ENCODE data around the gene KCNE2. TPM values are rescaled to one million over a fixed set of nuclear protein-coding genes. Genes with fewer than 3 reads are reported as not detected.

KCNE2 gene, protein sequence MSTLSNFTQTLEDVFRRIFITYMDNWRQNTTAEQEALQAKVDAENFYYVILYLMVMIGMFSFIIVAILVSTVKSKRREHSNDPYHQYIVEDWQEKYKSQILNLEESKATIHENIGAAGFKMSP
- not detected for total RNA-seq

DNA sequence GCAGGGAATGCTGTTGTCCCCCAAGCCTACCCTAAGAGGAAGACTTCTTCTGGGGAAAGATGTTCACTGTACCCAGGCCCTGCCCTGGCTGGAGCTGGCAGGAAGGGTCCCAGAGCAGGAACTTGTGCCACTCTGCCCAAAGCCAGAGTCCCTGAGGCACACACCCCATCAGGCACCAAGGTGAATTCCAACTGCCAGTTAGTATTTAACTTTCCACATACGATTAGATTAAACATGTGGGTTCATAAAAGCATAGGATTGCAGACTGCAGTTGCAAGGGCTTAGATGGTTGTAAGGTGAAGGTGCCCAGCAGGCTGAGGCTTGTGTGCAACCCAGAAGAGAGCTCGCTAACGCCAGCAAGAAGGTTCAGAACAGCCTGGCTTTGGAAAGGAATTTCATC lies at the start of gene KCNE2:
TSS of gene KCNE2 (plus strand) at position 274 of the 400 bp plus-strand sequence. CDS start 6,473 bp downstream, outside the sequence.
- TF ChIP-seq, protein P1, sequence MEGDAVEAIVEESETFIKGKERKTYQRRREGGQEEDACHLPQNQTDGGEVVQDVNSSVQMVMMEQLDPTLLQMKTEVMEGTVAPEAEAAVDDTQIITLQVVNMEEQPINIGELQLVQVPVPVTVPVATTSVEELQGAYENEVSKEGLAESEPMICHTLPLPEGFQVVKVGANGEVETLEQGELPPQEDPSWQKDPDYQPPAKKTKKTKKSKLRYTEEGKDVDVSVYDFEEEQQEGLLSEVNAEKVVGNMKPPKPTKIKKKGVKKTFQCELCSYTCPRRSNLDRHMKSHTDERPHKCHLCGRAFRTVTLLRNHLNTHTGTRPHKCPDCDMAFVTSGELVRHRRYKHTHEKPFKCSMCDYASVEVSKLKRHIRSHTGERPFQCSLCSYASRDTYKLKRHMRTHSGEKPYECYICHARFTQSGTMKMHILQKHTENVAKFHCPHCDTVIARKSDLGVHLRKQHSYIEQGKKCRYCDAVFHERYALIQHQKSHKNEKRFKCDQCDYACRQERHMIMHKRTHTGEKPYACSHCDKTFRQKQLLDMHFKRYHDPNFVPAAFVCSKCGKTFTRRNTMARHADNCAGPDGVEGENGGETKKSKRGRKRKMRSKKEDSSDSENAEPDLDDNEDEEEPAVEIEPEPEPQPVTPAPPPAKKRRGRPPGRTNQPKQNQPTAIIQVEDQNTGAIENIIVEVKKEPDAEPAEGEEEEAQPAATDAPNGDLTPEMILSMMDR (IDR thresholded peaks at IDR 0.05; ENCODE audit: low read depth), result no peak

DNA sequence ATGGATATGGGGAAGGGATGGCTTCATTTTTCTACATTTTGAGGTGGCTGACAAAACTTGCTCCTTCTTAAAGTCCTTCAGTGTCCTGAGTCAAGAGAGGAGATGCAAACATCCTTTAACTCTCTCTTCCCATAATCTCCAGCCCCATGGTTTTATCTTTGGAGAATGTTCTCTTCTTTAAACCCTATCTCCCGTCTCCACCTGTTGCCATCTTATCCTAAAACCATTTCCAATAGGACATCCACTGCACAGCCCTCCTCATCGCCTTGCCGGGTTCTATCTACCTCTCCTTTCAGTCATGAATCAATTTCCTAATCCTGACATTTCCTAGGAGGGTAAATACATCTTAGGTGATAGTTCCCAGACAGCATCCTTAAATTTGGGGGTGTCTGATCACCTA lies 44.2 kb upstream of the KCNE2 start:
- TF ChIP-seq, protein P1 (IDR thresholded peaks at IDR 0.05; ENCODE audit: low read depth), result no peak

DNA sequence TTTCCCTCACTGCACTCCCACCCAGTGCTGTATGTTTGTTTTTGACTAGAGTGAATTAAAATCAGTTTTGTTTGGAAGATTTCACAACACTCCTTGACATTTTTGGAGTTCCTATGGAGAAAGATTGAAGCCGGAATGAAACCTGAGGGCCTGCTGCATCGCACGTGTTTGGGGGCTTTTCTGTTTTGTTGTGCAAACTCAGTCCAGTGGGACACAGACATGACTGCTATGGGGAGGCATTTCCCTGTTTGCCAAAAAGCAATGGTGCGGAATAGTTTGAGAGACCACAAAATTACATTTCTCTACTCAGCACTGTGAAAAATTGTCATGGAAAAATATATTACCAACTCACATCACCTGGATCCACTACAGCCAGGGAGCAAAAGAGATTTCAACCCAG lies 43.8 kb upstream of the KCNE2 start:
- TF ChIP-seq, protein P1 (IDR thresholded peaks at IDR 0.05; ENCODE audit: low read depth), result no peak

DNA sequence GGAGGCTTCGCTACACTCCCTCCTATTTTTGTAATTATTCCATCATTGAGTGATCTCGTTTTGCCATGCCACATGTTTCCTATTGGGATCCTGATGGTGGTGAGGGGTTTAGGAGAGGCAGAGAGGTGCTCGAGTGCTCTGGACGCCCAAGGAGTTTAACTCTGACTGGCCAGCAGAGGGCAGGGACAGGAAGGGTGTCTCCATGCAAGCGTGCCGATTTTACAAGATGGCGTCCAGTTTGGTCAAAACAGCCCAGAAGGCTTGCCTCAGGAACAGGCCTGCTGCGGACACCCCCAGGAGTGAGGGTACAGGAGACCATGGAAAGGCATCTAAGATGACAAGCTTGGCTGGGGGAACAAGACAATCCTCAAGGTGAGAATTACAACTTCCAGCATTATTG lies 33.8 kb upstream of the KCNE2 start:
- TF ChIP-seq, protein P1 (IDR thresholded peaks at IDR 0.05; ENCODE audit: low read depth), result no peak

DNA sequence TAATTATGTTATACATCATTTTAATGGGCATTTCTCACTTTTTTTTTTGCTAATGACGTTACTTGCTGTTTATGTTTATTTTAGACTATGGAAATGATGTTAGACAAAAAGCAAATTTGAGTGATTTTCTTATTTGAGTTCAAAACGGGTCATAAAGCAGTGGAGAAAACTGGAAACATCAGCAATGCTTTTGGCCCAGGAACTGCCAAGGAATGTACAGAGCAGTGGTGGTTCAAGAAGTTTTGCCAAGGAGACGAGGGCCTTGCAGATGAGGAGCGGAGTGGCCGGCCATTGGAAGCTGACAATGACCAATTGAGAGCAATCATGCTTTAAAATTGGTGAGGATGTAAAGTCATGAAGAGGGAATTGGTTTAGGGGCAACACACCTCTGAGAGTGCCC lies 32.1 kb upstream of the KCNE2 start:
- TF ChIP-seq, protein P1 (IDR thresholded peaks at IDR 0.05; ENCODE audit: low read depth), result no peak

DNA sequence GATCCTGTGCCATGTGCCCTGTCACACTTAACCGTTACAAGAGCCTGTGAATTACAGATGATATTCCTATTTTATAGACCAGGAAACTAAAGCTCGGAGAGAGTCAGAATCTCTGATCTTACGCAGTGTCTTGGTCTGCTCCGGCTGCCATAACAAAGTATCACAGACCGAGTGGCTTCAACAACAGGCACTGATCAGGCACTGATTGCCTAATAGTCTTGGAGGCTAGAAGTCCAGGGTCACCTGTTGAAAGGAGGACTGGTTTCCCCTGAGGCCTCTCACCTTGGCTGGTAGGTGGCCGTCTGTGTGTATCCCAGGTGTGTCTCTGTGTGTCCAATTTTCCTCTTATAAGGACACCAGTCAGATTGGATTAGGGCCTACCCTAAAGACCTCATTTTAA lies 31.5 kb upstream of the KCNE2 start:
- TF ChIP-seq, protein P1 (IDR thresholded peaks at IDR 0.05; ENCODE audit: low read depth), result no peak

DNA sequence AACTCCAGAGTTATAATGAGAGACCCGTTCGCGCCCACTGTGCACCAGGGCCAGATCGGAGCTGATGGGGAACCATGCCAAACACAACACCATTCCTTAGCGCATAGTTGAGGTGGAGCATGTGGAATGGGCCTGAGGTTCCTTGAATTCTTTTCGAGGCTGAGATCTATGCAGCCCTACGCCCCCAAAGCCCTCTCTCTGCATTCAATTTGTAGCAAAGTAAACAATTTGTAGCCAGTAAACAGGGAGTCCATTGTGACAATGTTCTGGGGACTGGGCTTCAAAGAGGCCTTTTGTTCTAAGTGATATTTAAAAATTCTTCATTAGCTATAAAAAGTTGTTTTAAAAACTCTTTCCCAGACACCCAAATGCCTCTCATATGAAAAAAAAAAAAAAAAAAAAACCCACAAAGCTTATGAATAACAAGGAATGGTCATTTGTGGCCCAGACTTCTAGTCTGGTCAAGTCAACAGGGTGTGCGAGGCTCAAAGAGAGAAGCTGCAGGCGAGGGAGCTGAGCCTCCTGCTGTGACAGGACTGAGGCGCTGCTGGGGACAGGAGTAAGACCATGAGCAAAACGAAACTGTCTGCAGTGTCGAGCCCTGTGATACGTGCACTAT lies 30.6 kb upstream of the KCNE2 start:
- TF ChIP-seq, protein P1 (IDR thresholded peaks at IDR 0.05; ENCODE audit: low read depth), result no peak

Measured in subcutaneous adipose tissue (tissue), 4 donors.